ENCODE data around the gene RPL14.

The RPL14 gene

DNA sequence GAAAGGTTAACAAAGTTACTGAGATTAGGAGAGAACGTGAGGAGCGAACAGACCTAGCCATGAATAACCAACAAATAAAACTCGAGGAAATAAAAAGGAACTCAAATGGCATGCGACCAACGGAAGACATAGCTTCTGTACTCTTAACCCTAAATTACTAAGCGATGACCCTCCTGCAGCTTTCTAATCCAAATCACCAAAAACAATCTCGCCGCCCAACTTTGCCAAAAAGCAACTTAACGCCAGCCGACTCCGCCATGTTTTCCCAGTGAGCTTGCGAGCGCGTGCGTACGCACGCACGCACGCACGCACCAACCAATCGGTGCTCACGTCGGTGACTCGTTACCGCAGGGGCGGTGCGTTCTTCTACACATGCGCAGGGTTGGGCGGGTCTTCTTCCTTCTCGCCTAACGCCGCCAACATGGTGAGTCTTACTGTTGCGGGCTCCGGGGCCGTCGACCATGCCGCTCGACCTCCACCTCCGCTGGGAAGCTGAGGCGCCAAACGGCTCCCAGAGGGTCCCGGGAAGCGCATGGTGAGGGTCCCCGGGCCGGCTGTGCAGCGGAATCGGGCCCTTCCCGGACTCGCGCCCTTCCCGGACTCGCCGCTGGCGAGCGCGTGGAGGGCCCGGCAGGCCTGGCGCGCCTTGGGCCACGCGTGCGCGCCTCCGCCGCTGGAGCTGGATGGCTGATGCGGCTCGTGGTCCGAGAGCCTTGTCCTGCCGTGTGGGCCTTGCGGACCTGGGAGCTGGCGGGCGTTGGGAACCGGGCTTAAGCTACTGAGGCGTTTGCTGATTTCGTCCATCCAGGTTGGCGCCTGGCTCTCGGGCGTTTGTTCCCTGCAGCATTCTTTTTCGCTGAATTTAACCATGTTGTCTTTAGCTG lies at the start of gene RPL14:
Gene RPL14, plus strand, starts transcription at position 400 of the 884 bp plus-strand sequence. Its CDS starts 133 bp downstream, at position 533.
- Histone ChIP-seq H3K27me3 (no peaks in the 10 kb centered on the region), H3K27ac (peak within 1 kb of the TSS; percentile 86 to 99 (median 97)), H3K9ac (peak within 1 kb of the TSS; percentile 89 to 100 (median 98)), H3K9me3 (replicated peaks in 1 of 11) (no peaks in the 10 kb centered on the region), H4K20me1 (peaks cover 25 to 50% (median 47%) of the 10 kb centered on the region in 11 experiments; a peak in 21 of 22 replicates), H3K4me3 (peak within 1 kb of the TSS; percentile 67 to 97 (median 92)), H3K4me1 (peaks cover 36 to 59% (median 52%) of the 10 kb centered on the region in 10 experiments), H3K36me3 (peaks cover 40 to 46% (median 45%) of the 10 kb centered on the region in 11 experiments), H3K4me2 (peak within 1 kb of the TSS; percentile 79 to 96 (median 89))
- TF ChIP-seq Cebpa-rat (IDR thresholded peaks at IDR 0.05), result no peak

DNA sequence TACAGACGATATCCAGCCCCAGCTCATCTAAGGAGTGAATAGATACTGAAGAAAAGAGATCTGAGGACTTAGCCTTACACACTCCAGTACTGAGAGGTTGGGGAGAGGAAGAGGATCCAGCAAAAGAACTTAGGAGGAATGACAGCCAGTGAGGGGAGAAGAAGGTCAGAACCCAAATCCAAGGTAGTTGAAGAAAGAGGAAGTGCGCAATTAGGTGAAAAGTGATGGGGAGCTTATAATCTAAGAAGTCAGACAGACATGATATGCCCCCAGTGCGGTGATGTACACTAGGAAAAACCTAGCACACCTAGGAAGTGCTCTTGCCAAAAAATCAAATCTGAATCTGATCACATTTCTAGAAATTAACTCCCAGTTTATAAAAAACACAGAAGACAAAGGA lies 49.5 kb upstream of the RPL14 start:
- Histone ChIP-seq H3K4me2 (no peak overlapping the region), H3K9me3 (replicated peaks in 1 of 11) (no peaks in the 10 kb centered on the region), H3K4me3 (no peak overlapping the region), H3K9ac (no peak overlapping the region), H4K20me1 (no peaks in the 10 kb centered on the region), H3K36me3 (no peaks in the 10 kb centered on the region), H3K4me1 (no peaks in the 10 kb centered on the region), H3K27ac (no peak overlapping the region), H3K27me3 (no peaks in the 10 kb centered on the region)
- TF ChIP-seq Cebpa-rat (IDR thresholded peaks at IDR 0.05), result no peak

DNA sequence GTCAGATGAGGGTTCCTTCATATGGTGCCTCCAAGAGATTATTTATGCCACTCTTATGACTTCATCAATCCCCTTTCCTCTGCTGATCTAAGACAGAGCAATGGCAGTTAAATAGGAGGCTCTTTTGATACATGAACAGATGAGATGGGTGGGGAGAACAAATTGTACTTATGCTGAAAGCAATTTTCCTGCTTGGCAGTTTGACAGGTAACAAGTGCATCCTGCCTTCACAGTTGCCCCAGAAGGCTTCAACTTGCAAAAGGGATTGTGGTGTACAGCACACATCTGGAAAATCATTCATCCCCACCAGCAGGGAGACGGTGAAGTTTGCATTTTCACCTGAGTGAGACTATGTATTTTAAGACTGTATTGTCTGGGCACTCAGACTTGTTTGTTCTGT lies 42.9 kb upstream of the RPL14 start:
- Histone ChIP-seq H3K27me3 (no peaks in the 10 kb centered on the region), H3K4me1 (no peaks in the 10 kb centered on the region), H3K27ac (no peak overlapping the region), H3K9me3 (replicated peaks in 1 of 11) (no peaks in the 10 kb centered on the region), H4K20me1 (no peaks in the 10 kb centered on the region), H3K4me2 (no peak overlapping the region), H3K9ac (no peak overlapping the region), H3K36me3 (no peaks in the 10 kb centered on the region), H3K4me3 (no peak overlapping the region)
- no peak for TF ChIP-seq Cebpa-rat (IDR thresholded peaks at IDR 0.05)

DNA sequence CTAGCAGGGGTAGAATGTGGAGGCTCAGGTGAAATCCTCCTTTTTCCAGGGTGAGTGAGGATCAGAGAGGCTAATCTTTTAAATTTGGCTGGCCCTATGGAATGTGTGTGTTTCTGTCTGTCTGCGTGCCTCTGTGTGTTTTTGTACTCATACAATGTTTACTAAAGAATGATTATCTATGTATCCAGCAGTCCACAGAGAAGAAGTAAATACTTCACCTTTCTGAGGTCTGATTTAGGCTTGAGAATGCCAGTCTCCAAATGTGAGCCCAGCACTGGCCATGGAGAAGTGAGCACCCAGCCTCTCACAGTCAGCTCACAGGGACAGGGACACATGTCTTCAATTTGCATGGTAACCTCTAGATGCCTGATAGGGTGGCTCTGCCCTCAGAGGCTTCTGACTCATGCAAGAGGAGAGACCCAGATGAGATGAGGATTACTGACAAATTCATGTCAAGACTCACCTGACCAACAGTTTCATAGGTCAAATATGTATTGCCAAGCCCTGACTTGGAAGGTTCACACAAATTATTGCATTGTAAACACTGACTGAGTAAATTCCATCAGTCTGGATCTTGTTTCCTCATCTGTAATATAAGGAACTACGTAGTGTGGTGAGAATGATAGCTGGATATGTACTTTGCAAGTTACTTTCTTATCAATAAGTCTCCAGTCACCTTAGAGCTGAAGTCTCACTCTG lies 39.1 kb upstream of the RPL14 start:
- H4K20me1 ChIP-seq, result no peaks in the 10 kb centered on the region
- H3K36me3 ChIP-seq, result peaks cover 0 to 3% (median 0%) of the 10 kb centered on the region in 11 experiments; a peak in 2 of 22 replicates
- H3K4me3 ChIP-seq, result no peak overlapping the region
- TF ChIP-seq Cebpa-rat (IDR thresholded peaks at IDR 0.05), result no peak
- no peak overlapping the region for H3K27ac ChIP-seq
- no peak overlapping the region for H3K4me2 ChIP-seq
- H3K9me3 ChIP-seq (replicated peaks in 1 of 11), result no peaks in the 10 kb centered on the region
- H3K27me3 ChIP-seq, result no peaks in the 10 kb centered on the region
- no peaks in the 10 kb centered on the region for H3K4me1 ChIP-seq
- no peak overlapping the region for H3K9ac ChIP-seq

DNA sequence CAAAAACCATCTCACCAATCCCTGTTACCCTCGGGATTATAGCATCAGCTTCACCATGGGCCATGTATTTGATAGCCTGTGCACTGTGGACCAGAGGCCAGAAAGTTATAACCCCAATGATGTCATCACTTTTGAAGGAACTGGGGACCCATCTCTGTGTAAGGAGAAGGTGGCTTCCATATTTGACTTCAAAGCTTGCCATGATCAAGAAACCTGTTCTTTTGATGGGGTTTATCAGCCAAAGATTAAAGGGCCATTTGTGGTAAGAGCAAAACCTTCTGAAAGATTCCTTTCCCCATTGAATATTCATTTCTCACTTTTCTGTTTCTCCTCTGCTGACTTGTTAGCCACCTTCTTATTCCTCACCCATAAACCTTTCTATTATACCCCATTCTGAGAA lies 34.3 kb upstream of the RPL14 start:
- Histone ChIP-seq H3K4me3 (no peak overlapping the region), H3K27ac (no peak overlapping the region), H3K9me3 (replicated peaks in 1 of 11) (no peaks in the 10 kb centered on the region), H4K20me1 (no peaks in the 10 kb centered on the region), H3K4me1 (peaks cover 0 to 4% (median 0%) of the 10 kb centered on the region in 10 experiments; a peak in 2 of 20 replicates), H3K36me3 (peaks cover 0 to 3% (median 0%) of the 10 kb centered on the region in 11 experiments; a peak in 2 of 22 replicates), H3K4me2 (no peak overlapping the region), H3K27me3 (no peaks in the 10 kb centered on the region), H3K9ac (no peak overlapping the region)
- TF ChIP-seq Cebpa-rat (IDR thresholded peaks at IDR 0.05), result no peak

DNA sequence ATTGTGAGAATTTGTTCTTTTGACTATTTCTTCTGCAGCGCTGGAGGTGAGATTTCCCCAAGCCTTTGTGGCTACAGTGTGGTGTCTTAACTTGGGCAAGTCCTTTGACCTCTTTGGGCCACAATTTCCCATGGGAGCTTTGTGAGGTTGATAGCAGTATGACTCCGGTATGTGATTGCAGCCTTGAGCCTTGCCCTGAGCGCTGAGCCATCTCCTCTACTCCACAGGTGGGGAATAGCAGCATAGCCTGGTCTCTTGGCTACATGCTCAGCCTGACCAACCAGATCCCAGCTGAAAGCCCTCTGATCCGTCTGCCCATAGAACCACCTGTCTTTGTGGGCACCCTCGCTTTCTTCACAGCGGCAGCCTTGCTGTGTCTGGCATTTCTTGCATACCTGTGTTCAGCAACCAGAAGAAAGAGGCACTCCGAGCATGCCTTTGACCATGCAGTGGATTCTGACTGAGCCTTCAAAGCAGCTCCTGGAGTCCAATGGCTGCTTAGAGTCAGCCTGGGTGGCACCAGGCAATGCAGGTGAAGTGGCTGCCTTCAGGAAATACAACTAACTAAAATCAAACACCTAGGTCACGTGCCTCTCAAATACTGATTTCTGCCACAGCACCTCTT lies 30.0 kb upstream of the RPL14 start:
- no peak overlapping the region for H3K9ac ChIP-seq

DNA sequence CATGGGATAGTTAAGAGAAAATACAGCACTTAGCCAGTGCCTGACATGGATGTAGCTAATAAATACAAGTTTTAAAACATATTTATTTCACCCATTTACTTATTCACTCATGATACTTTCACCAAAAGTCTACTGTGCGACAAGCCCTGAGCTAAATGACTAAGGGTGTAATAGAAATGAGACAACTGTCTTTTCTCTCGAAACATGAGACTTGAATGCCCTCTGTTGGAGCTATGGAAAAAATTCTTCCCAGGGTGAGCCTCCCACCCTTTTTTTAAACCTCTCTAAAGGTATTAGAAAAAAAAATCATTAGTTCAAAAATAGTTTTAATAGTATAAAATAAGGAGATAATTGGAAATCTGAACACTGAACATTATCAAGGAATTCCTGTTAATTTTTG lies 24.3 kb upstream of the RPL14 start:
- Histone ChIP-seq H3K36me3 (no peaks in the 10 kb centered on the region; a peak in 1 of 22 replicates), H3K4me1 (no peaks in the 10 kb centered on the region), H4K20me1 (no peaks in the 10 kb centered on the region), H3K4me3 (no peak overlapping the region), H3K4me2 (no peak overlapping the region), H3K9ac (no peak overlapping the region), H3K9me3 (replicated peaks in 1 of 11) (no peaks in the 10 kb centered on the region), H3K27ac (no peak overlapping the region), H3K27me3 (no peaks in the 10 kb centered on the region)
- TF ChIP-seq Cebpa-rat (IDR thresholded peaks at IDR 0.05), result no peak

More for the DNA sequence above, 30.0 kb upstream of the RPL14 start:
- H3K27ac ChIP-seq, result no peak overlapping the region
- H3K9me3 ChIP-seq (replicated peaks in 1 of 11), result no peaks in the 10 kb centered on the region
- H4K20me1 ChIP-seq, result no peaks in the 10 kb centered on the region
- peak overlapping the region in 1 of 11 experiments; percentile 25; a peak in 2 of 22 replicates for H3K4me2 ChIP-seq
- H3K4me3 ChIP-seq, result no peak overlapping the region
- no peak for TF ChIP-seq Cebpa-rat (IDR thresholded peaks at IDR 0.05)
- H3K36me3 ChIP-seq, result peaks cover 0 to 3% (median 0%) of the 10 kb centered on the region in 11 experiments; a peak in 2 of 22 replicates
- peaks cover 0 to 4% (median 0%) of the 10 kb centered on the region in 10 experiments; a peak in 2 of 20 replicates for H3K4me1 ChIP-seq
- H3K27me3 ChIP-seq, result no peaks in the 10 kb centered on the region

DNA sequence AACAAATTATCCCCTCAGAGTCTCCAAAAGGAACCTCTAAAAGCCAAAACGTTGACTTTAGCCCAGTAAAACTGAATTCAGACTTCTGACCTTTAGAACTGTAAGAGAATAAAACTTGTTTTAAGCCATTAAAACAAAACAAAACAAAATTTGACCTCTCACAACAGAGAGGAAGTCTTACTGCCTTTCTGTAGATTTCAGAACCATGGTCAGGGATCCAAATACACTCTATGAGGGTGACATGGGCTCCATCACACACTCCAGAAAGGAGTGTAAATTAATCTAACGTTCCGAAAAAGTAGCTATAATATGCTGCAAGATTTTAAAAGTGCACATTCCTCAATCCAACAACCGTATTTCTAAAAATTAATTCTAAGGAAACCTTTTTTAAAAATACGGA lies 19.2 kb upstream of the RPL14 start:
- Histone ChIP-seq H3K4me3 (no peak overlapping the region), H3K9ac (no peak overlapping the region), H3K4me1 (no peaks in the 10 kb centered on the region), H3K36me3 (no peaks in the 10 kb centered on the region; a peak in 1 of 22 replicates), H3K27me3 (no peaks in the 10 kb centered on the region), H3K4me2 (no peak overlapping the region), H3K9me3 (replicated peaks in 1 of 11) (no peaks in the 10 kb centered on the region), H3K27ac (no peak overlapping the region), H4K20me1 (no peaks in the 10 kb centered on the region)
- no peak for TF ChIP-seq Cebpa-rat (IDR thresholded peaks at IDR 0.05)

DNA sequence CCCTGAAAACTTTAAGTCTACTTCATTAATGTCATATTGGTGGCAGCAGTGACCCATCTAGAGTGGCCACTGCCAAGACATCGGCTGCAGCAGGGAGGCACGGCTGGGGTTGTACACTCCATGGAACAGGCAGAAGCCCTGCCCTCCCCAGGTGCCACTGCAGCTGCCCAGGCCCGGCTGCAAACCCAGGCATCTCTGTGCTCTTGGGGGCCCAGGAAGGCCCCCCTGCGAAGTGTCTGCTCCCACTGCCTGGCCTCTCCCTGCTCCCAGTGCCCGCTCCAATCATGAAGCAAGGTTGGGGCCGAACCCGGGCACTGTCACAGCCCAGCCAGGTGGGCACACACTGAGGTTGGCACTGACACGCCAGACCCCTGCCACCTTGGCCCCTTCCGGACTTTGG lies 12.1 kb upstream of the RPL14 start:
- H3K27me3 ChIP-seq, result no peaks in the 10 kb centered on the region
- H3K27ac ChIP-seq, result no peak overlapping the region
- no peaks in the 10 kb centered on the region for H4K20me1 ChIP-seq
- H3K9ac ChIP-seq, result no peak overlapping the region
- no peak overlapping the region for H3K4me2 ChIP-seq
- H3K9me3 ChIP-seq (replicated peaks in 1 of 11), result no peaks in the 10 kb centered on the region
- H3K4me1 ChIP-seq, result no peaks in the 10 kb centered on the region
- H3K4me3 ChIP-seq, result no peak overlapping the region
- no peak for TF ChIP-seq Cebpa-rat (IDR thresholded peaks at IDR 0.05)
- peaks cover 0 to 10% (median 0%) of the 10 kb centered on the region in 11 experiments; a peak in 6 of 22 replicates for H3K36me3 ChIP-seq

All from BLaER1 treated with 17β-estradiol and CSF1 and Interleukin-3, amounts not matched to agents 10 nM and 100 nM (cell line).